Measurements from ENCODE around the gene GRHPR.

DNA sequence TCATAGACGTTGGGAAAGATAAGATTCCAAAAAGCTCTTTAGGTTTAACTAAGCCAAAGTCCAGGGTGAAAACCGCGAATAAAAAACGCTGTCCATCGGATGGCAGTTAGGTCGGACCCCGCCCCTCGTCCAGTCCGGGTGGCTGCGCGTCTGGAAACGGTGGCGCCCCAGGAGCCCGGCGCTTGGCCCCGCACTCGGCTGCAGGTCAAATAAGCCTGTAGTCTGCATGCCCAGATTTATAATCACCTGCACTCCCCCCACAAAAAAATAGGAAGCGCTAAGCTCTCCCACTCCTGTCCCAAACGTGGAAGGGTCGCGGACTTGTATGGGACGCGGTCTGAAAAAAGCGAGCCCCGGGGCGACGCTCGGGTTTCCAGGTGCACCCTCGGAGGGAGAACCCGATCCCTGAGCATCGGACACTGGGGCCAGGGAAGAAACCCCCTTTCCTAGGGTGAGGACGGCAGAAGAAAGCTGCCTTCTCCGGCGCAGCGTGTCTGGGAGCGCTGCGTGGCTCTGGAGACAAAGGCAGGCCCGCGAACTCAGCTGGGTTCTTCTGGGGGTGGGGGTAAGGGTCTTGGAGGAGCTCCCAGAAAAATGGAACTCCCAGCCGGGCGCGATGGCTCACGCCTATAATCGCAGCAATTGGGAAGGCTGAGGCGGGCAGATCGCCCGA, 43.7 kb downstream of the GRHPR start:
- TF ChIP-seq CTCF (IDR thresholded peaks at IDR 0.05; ENCODE audit: insufficient read depth, low read length, poor library complexity, severe bottlenecking): no peak
- TF ChIP-seq EZH2phosphoT487 (conservative IDR thresholded peaks at IDR 0.05; ENCODE audit: low read length): no peak
